GM18870 (cell line): ENCODE results near the gene ZEB1.
A peak's percentile ranks its signal among the peaks of the same experiment; 100 is the strongest.

Experiments used
- ATAC-seq: cut with Tn5 transposase; IDR thresholded peaks from one replicate; pipeline ENCODE4 v1.9.1; 2021; ENCODE audit warnings: moderate library complexity; ENCODE audit not compliant: unreplicated experiment

Gene ZEB1

GRCh38 chr10:31318854-31319601 lies at the start of gene ZEB1:
TSS of gene ZEB1 (plus strand) at chr10:31319216. CDS start at chr10:31319235, 19 bp downstream.
- peak; percentile 23 for ATAC-seq

- no peak for ATAC-seq
Observed at GRCh38 chr10:31270954-31271353, 48.1 kb upstream of the ZEB1 start.

GRCh38 chr10:31272841-31273240 lies 46.2 kb upstream of the ZEB1 start:
- ATAC-seq = no peak

GRCh38 chr10:31273789-31274188 lies 45.2 kb upstream of the ZEB1 start:
- no peak for ATAC-seq

GRCh38 chr10:31274310-31274709 lies 44.7 kb upstream of the ZEB1 start:
- ATAC-seq = no peak

GRCh38 chr10:31278279-31278941 lies 40.6 kb upstream of the ZEB1 start:
- no peak for ATAC-seq

GRCh38 chr10:31280972-31281371 lies 38.0 kb upstream of the ZEB1 start:
- ATAC-seq = no peak

GRCh38 chr10:31288001-31288400 lies 31.0 kb upstream of the ZEB1 start:
- ATAC-seq = no peak

- ATAC-seq = no peak
Observed at GRCh38 chr10:31288962-31289361, 30.1 kb upstream of the ZEB1 start.

GRCh38 chr10:31290386-31290785 lies 28.6 kb upstream of the ZEB1 start:
- no peak for ATAC-seq

- no peak for ATAC-seq
Observed at GRCh38 chr10:31291123-31291522, 27.9 kb upstream of the ZEB1 start.

GRCh38 chr10:31294558-31294957 lies 24.5 kb upstream of the ZEB1 start:
- no peak for ATAC-seq

GRCh38 chr10:31296754-31297153 lies 22.3 kb upstream of the ZEB1 start:
- no peak for ATAC-seq

GRCh38 chr10:31299119-31299518 lies 19.9 kb upstream of the ZEB1 start:
- no peak for ATAC-seq

GRCh38 chr10:31303212-31303611 lies 15.8 kb upstream of the ZEB1 start:
- no peak for ATAC-seq

GRCh38 chr10:31304291-31304970 lies 14.6 kb upstream of the ZEB1 start:
- ATAC-seq = no peak

- ATAC-seq = no peak
Observed at GRCh38 chr10:31313396-31313795, 5.6 kb upstream of the ZEB1 start.

- ATAC-seq = no peak
Observed at GRCh38 chr10:31314256-31315150, 4.5 kb upstream of the ZEB1 start.

- no peak for ATAC-seq
Observed at GRCh38 chr10:31315453-31315852, 3.6 kb upstream of the ZEB1 start.

GRCh38 chr10:31317171-31317570 lies 1.8 kb upstream of the ZEB1 start:
- no peak for ATAC-seq
